SU-DHL-6 (cell line): ENCODE measurements around the gene ADCY6.

Experiments
- H2AFZ ChIP-seq: fragments of 200-600 bp; sonication (generic); 2 replicates; pipeline ENCODE4 v1.6.1; 2014; ENCODE audit warnings: low read depth, mild to moderate bottlenecking, moderate library complexity, mixed read lengths, antibody characterized with exemption, low read length; ENCODE audit not compliant: severe bottlenecking
- H3F3A ChIP-seq: fragments of 200-600 bp; shearing (Covaris generic); 2 replicates; pipeline ENCODE4 v1.6.0; 2016; ENCODE audit warnings: antibody characterized with exemption, mild to moderate bottlenecking; ENCODE audit not compliant: insufficient read depth
- H3K27ac ChIP-seq: fragments of 200-600 bp; sonication (generic); 2 replicates; pipeline ENCODE4 v1.5.1; 2016; ENCODE audit warnings: low read depth, mild to moderate bottlenecking, low read length, moderate library complexity, mixed read lengths
- H3K27me3 ChIP-seq: fragments of 200-600 bp; sonication (generic), shearing (Covaris generic); 2 replicates; pipeline ENCODE4 v1.6.0; 2014; ENCODE audit warnings: mild to moderate bottlenecking, low read length
- H3K36me3 ChIP-seq: fragments of 200-600 bp; sonication (generic); 2 replicates; pipeline ENCODE4 v1.6.1; 2014; ENCODE audit warnings: mild to moderate bottlenecking, low read length, mixed read lengths
- H3K4me2 ChIP-seq: fragments of 300-600, 200-600 bp; shearing (Covaris generic), sonication (generic); 2 replicates; pipeline ENCODE4 v1.6.0; 2014; ENCODE audit warnings: low read length, low read depth, mild to moderate bottlenecking; ENCODE audit not compliant: poor library complexity, severe bottlenecking
- H3K4me3 ChIP-seq: fragments of 200-600 bp; sonication (generic); 2 replicates; pipeline ENCODE4 v1.5.1; 2014; ENCODE audit warnings: antibody characterized with exemption, low read length, mild to moderate bottlenecking, mixed read lengths; ENCODE audit not compliant: insufficient read depth, poor library complexity, severe bottlenecking
- H3K79me2 ChIP-seq: fragments of 200-600 bp; sonication (generic); 2 replicates; pipeline ENCODE4 v1.6.1; 2014; ENCODE audit warnings: mild to moderate bottlenecking, low read length, moderate library complexity; ENCODE audit not compliant: insufficient read depth
- H3K9ac ChIP-seq: fragments of 200-600 bp; sonication (generic); 2 replicates; pipeline ENCODE4 v1.7.0; 2014; ENCODE audit warnings: mild to moderate bottlenecking, low read length
- H3K9me2 ChIP-seq: fragments of 200-600 bp; sonication (generic); replicated peaks from 2 replicates; pipeline ENCODE4 v1.6.1; 2014; ENCODE audit warnings: low read length; ENCODE audit not compliant: insufficient read depth
- H3K9me3 ChIP-seq: fragments of 200-600 bp; sonication (generic); 2 replicates; pipeline ENCODE4 v1.6.1; 2014; ENCODE audit warnings: low read length, mixed read lengths; ENCODE audit not compliant: insufficient read depth
- H4K20me1 ChIP-seq: fragments of 200-600 bp; sonication (generic); 2 replicates; pipeline ENCODE4 v1.6.1; 2014; ENCODE audit warnings: low read depth, mild to moderate bottlenecking, antibody characterized with exemption, low read length, moderate library complexity, mixed read lengths
- EZH2phosphoT487 ChIP-seq: fragments of 200-600 bp; sonication (generic), shearing (Covaris generic); conservative IDR thresholded peaks from 2 replicates; pipeline ENCODE4 v1.6.1; 2018; ENCODE audit warnings: mild to moderate bottlenecking, antibody characterized with exemption, low read length, moderate library complexity, mixed read lengths
- TF ChIP-seq, protein P1 (sequence below): fragments of 200-600 bp; sonication (generic); IDR thresholded peaks from one replicate; pipeline ENCODE4 v1.5.1; 2017; ENCODE audit warnings: antibody characterized with exemption, mild to moderate bottlenecking, low read length, moderate library complexity; ENCODE audit not compliant: insufficient read depth, poor library complexity, severe bottlenecking

The ADCY6 gene

DNA sequence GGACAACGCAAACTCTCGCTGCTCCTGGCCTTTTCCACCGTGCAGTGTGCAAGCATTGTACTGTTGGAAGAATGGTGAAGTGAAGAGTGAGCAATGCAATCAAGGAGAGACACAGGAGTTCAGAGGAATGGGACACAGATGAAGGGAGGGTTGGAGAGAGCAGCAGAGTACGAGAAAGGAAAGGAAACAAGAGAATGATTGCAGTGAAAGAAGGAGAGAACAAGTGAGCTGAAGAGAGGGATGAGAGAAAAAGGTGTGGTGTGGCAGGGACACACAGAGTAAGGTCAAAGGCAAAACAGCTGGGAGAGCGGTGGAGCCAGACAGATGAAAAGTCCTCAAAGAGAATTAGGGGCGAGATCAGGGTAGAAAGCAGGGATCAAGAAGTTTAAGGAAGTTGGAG lies 42.4 kb upstream of the ADCY6 start:
- no peaks in the 10 kb centered on the region for H3F3A ChIP-seq
- no peaks in the 10 kb centered on the region for H3K79me2 ChIP-seq
- H3K9ac ChIP-seq = no peak overlapping the region
- H3K27me3 ChIP-seq = no peaks in the 10 kb centered on the region
- H3K9me2 ChIP-seq = no peaks in the 10 kb centered on the region
- H3K36me3 ChIP-seq = peaks cover 15% of the 10 kb centered on the region
- H3K27ac ChIP-seq = no peak overlapping the region
- H3K9me3 ChIP-seq = no peaks in the 10 kb centered on the region
- H4K20me1 ChIP-seq = no peaks in the 10 kb centered on the region; the same call in 1 of the 2 replicates
- no peak overlapping the region for H3K4me2 ChIP-seq
- no peak overlapping the region for H3K4me3 ChIP-seq
- H2AFZ ChIP-seq = no peak overlapping the region
- TF ChIP-seq EZH2phosphoT487 = no peak
- TF ChIP-seq, protein P1, sequence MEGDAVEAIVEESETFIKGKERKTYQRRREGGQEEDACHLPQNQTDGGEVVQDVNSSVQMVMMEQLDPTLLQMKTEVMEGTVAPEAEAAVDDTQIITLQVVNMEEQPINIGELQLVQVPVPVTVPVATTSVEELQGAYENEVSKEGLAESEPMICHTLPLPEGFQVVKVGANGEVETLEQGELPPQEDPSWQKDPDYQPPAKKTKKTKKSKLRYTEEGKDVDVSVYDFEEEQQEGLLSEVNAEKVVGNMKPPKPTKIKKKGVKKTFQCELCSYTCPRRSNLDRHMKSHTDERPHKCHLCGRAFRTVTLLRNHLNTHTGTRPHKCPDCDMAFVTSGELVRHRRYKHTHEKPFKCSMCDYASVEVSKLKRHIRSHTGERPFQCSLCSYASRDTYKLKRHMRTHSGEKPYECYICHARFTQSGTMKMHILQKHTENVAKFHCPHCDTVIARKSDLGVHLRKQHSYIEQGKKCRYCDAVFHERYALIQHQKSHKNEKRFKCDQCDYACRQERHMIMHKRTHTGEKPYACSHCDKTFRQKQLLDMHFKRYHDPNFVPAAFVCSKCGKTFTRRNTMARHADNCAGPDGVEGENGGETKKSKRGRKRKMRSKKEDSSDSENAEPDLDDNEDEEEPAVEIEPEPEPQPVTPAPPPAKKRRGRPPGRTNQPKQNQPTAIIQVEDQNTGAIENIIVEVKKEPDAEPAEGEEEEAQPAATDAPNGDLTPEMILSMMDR = no peak

DNA sequence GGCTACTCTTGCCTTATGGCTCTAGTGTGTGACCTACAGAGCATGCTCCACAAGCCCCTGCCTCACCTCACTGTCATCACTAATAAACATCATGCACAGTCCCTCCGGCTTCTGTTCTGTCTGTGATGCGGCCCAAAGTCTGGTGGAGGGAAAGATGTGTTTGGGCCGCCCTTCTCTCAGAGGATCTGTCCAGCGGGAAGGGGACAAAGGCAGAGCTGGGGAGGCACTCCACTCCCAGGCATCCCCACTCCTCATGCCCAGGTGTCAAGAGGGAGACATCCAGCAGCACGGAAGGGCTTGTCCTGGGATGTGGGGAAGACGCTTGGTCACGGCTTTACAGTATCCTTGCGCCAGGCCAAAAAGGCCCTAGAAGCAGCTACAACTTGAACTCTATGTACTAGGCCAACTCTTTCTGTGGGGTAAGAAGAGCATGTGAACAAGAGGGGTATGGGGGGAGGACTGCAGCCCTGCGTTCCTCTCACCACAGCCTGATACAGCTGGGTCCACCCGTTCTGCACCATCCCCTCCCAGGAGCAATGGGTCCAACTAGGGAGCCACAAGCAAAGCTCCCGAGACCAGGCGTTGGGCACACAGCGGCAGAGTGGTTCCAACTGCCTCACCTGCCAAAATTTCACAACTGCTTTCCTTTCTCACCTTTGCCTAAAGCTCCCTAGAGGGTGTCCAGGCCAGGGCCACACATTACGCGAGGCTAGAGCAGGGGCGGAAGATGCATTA lies 40.1 kb upstream of the ADCY6 start:
- Histone ChIP-seq H3K4me2 (no peak overlapping the region), H3K9me3 (no peaks in the 10 kb centered on the region), H3K4me3 (no peak overlapping the region), H3K9me2 (no peaks in the 10 kb centered on the region), H3K36me3 (peaks cover 10% of the 10 kb centered on the region), H3K27me3 (no peaks in the 10 kb centered on the region), H4K20me1 (no peaks in the 10 kb centered on the region; the same call in 1 of the 2 replicates), H3F3A (no peaks in the 10 kb centered on the region), H3K27ac (no peak overlapping the region), H3K79me2 (no peaks in the 10 kb centered on the region), H3K9ac (no peak overlapping the region), H2AFZ (no peak overlapping the region)
- no peak for TF ChIP-seq EZH2phosphoT487
- TF ChIP-seq, protein P1 = no peak

DNA sequence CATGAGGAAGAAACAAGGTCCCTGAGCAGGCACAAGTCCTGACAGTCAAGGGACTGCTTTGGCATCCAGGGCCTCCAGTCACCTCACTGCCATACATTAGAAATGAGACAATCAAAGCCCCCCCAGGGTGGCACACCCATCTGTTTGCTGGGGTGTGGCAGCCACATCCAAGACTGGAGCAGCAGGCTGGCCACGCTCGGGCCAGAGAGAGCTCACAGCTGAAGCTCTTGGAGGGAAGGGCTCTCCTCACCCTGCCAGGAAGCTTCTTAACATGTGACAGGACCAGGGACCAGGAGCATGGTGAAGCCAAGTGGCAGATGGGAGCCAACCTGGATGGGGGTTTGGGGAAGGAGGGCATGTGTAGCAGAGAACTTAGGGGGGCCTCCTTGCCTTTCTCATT lies 39.4 kb upstream of the ADCY6 start:
- Histone ChIP-seq H3K27me3 (no peaks in the 10 kb centered on the region), H3K36me3 (peaks cover 4% of the 10 kb centered on the region), H4K20me1 (no peaks in the 10 kb centered on the region; the same call in 1 of the 2 replicates), H3F3A (no peaks in the 10 kb centered on the region), H3K79me2 (no peaks in the 10 kb centered on the region), H3K9me2 (no peaks in the 10 kb centered on the region), H3K4me3 (no peak overlapping the region), H2AFZ (no peak overlapping the region), H3K9me3 (no peaks in the 10 kb centered on the region), H3K9ac (no peak overlapping the region), H3K4me2 (no peak overlapping the region), H3K27ac (no peak overlapping the region)
- no peak for TF ChIP-seq EZH2phosphoT487
- TF ChIP-seq, protein P1 = no peak
